Neuronal stem cell (in vitro differentiated cells): ENCODE results near the gene DLG2.
A peak's percentile ranks its signal among the peaks of the same experiment; 100 is the strongest.

Experiments
- DNase-seq: peaks from one replicate; pipeline ENCODE4 v3.0.0-alpha.2; 2013; ENCODE audit warnings: low spot score
- H2AFZ ChIP-seq: one replicate; pipeline ENCODE4 v1.6.1; 2013; ENCODE audit warnings: mild to moderate bottlenecking, low read length, inconsistent platforms
- H2AK5ac ChIP-seq: 2 replicates; pipeline ENCODE4 v1.6.1; 2013; ENCODE audit warnings: low read depth, mild to moderate bottlenecking, inconsistent platforms, low read length, moderate library complexity, mixed read lengths
- H2BK120ac ChIP-seq: 2 replicates; pipeline ENCODE4 v1.6.1; 2013; ENCODE audit warnings: low read depth, mild to moderate bottlenecking, inconsistent platforms, low read length, moderate library complexity, mixed read lengths
- H2BK12ac ChIP-seq: one replicate; pipeline ENCODE4 v1.6.1; 2013; ENCODE audit warnings: low read length, inconsistent platforms
- H2BK15ac ChIP-seq: 2 replicates; pipeline ENCODE4 v1.6.1; 2013; ENCODE audit warnings: mild to moderate bottlenecking, low read length, inconsistent platforms, mixed read lengths
- H2BK5ac ChIP-seq: one replicate; pipeline ENCODE4 v1.6.1; 2013; ENCODE audit warnings: inconsistent platforms, mild to moderate bottlenecking, low read length, moderate library complexity
- H3K14ac ChIP-seq: one replicate; pipeline ENCODE4 v1.6.1; 2013; ENCODE audit warnings: low read length, inconsistent platforms
- H3K18ac ChIP-seq: 2 replicates; pipeline ENCODE4 v1.6.1; 2013; ENCODE audit warnings: low read length, inconsistent platforms
- H3K23ac ChIP-seq: 2 replicates; pipeline ENCODE4 v1.6.1; 2013; ENCODE audit warnings: low read depth, mild to moderate bottlenecking, mixed read lengths, low read length, inconsistent platforms; ENCODE audit not compliant: poor library complexity
- H3K27ac ChIP-seq: replicated peaks from 3 replicates; pipeline ENCODE4 v1.5.1; 2013; ENCODE audit warnings: low read length, inconsistent platforms
- H3K27me3 ChIP-seq, 3 experiments: 2 replicates each; pipeline ENCODE4 v1.6.1; 2013; ENCODE audit warnings: low read length in 3 of 3, mild to moderate bottlenecking in 2 of 3, inconsistent platforms in 1 of 3, low read depth in 1 of 3, mixed read lengths in 1 of 3, moderate library complexity in 1 of 3; ENCODE audit not compliant: control insufficient read depth in 3 of 3, insufficient read depth in 3 of 3
- H3K36me3 ChIP-seq, 2 donors: replicated peaks in 1 of 2; 2 replicates each; pipeline ENCODE4 v1.6.1; 2013; ENCODE audit warnings: low read length in 2 of 2; ENCODE audit not compliant: control insufficient read depth in 2 of 2, insufficient read depth in 2 of 2
- H3K4ac ChIP-seq: 2 replicates; pipeline ENCODE4 v1.6.1; 2013; ENCODE audit warnings: inconsistent platforms, mild to moderate bottlenecking, low read length, moderate library complexity
- H3K4me1 ChIP-seq, 2 donors: 1 replicate in 1 of 2; 2 replicates in 1 of 2; pipeline ENCODE4 v1.6.1; 2013; ENCODE audit warnings: low read length in 2 of 2, low read depth in 1 of 2; ENCODE audit not compliant: control insufficient read depth in 2 of 2, insufficient read depth in 1 of 2
- H3K4me2 ChIP-seq: one replicate; pipeline ENCODE4 v1.6.1; 2013; ENCODE audit warnings: mild to moderate bottlenecking, low read length, inconsistent platforms; ENCODE audit not compliant: insufficient read depth, poor library complexity, severe bottlenecking
- H3K4me3 ChIP-seq, 2 donors: 2 replicates each; pipeline ENCODE4 v1.5.1; 2013; ENCODE audit warnings: low read length in 2 of 2, mild to moderate bottlenecking in 2 of 2, inconsistent platforms in 1 of 2, moderate library complexity in 1 of 2
- H3K79me1 ChIP-seq: one replicate; pipeline ENCODE4 v1.6.1; 2013; ENCODE audit warnings: low read depth, mild to moderate bottlenecking, inconsistent platforms, low read length, moderate library complexity
- H3K9ac ChIP-seq: one replicate; pipeline ENCODE4 v1.6.1; 2013; ENCODE audit warnings: mild to moderate bottlenecking, low read depth, low read length, inconsistent platforms; ENCODE audit not compliant: poor library complexity
- H3K9me3 ChIP-seq, 2 donors: replicated peaks in 1 of 2; 2 replicates each; pipeline versions ENCODE3 to v1.6.1; 2013; ENCODE audit warnings: low read length in 2 of 2, mild to moderate bottlenecking in 2 of 2, inconsistent platforms in 1 of 2, low read depth in 1 of 2, mixed read lengths in 1 of 2, moderate library complexity in 1 of 2; ENCODE audit not compliant: control insufficient read depth in 2 of 2, insufficient read depth in 1 of 2
- H4K8ac ChIP-seq: one replicate; pipeline ENCODE4 v1.6.1; 2013; ENCODE audit warnings: low read depth, mild to moderate bottlenecking, inconsistent platforms, low read length, moderate library complexity
- H4K91ac ChIP-seq: one replicate; pipeline ENCODE4 v1.6.1; 2013; ENCODE audit warnings: low read length, low read depth, mild to moderate bottlenecking, inconsistent platforms; ENCODE audit not compliant: poor library complexity
- WGBS, 2 donors: extraction: QIAGEN DNeasy Blood & Tissue Kit; methylation state at CpG; one replicate each; pipeline ENCODE4 v1.1.7; 2013; ENCODE audit warnings: missing lambda C conversion rate in 2 of 2, mixed read lengths in 1 of 2; ENCODE audit not compliant: insufficient read length in 2 of 2, insufficient replicate concordance in 1 of 2; ENCODE audit errors: extremely low coverage in 2 of 2; 5-methylcytosine and 5-hydroxymethylcytosine counted together

Gene DLG2

GRCh38 chr11:85634747-85635146 lies 7.6 kb upstream of the DLG2 start:
- no peak overlapping the region for H3K18ac ChIP-seq
- H3K4ac ChIP-seq = no peak overlapping the region
- H3K14ac ChIP-seq = no peak overlapping the region
- DNase-seq = no peak
- WGBS, 2 donors = no CpG with 5 or more reads among the region's 3 CpGs
- H4K8ac ChIP-seq = no peak overlapping the region
- H3K4me1 ChIP-seq = peaks cover 0 to 4% of the 10 kb centered on the region in 2 donors
- H3K79me1 ChIP-seq = no peaks in the 10 kb centered on the region
- H2BK5ac ChIP-seq = no peak overlapping the region
- no peak overlapping the region for H2BK12ac ChIP-seq
- H3K36me3 ChIP-seq = peaks cover 2 to 78% of the 10 kb centered on the region in 2 donors
- H2BK120ac ChIP-seq = no peak overlapping the region
- no peak overlapping the region for H3K23ac ChIP-seq
- H3K9ac ChIP-seq = no peak overlapping the region
- H3K4me2 ChIP-seq = no peak overlapping the region
- H2AFZ ChIP-seq = no peak overlapping the region
- no peak overlapping the region for H3K27ac ChIP-seq
- H4K91ac ChIP-seq = no peak overlapping the region
- no peak overlapping the region for H2BK15ac ChIP-seq
- H3K27me3 ChIP-seq = no peaks in the 10 kb centered on the region
- no peak overlapping the region for H3K4me3 ChIP-seq
- no peaks in the 10 kb centered on the region for H3K9me3 ChIP-seq
- H2AK5ac ChIP-seq = no peak overlapping the region

- no peaks in the 10 kb centered on the region for H3K9me3 ChIP-seq
- peak overlapping the region; percentile 63 for H3K4me2 ChIP-seq
- no peak overlapping the region for H2BK15ac ChIP-seq
- H2AK5ac ChIP-seq = no peak overlapping the region
- no peak overlapping the region for H4K8ac ChIP-seq
- no peak overlapping the region for H3K4ac ChIP-seq
- H3K4me1 ChIP-seq = peaks cover 4 to 6% of the 10 kb centered on the region in 2 donors
- H2AFZ ChIP-seq = peak overlapping the region; percentile 97
- H3K36me3 ChIP-seq = peaks cover 0 to 26% of the 10 kb centered on the region in 2 donors
- H3K79me1 ChIP-seq = no peaks in the 10 kb centered on the region
- no peak overlapping the region for H3K9ac ChIP-seq
- no peak for DNase-seq
- H3K14ac ChIP-seq = no peak overlapping the region
- H2BK120ac ChIP-seq = no peak overlapping the region
- H3K23ac ChIP-seq = no peak overlapping the region
- H3K18ac ChIP-seq = no peak overlapping the region
- no CpG with 5 or more reads among the region's 13 CpGs for WGBS, 2 donors
- no peaks in the 10 kb centered on the region for H3K27me3 ChIP-seq
- no peak overlapping the region for H2BK5ac ChIP-seq
- H4K91ac ChIP-seq = no peak overlapping the region
- no peak overlapping the region for H3K27ac ChIP-seq
- peak overlapping the region; percentile 71 to 85 for H3K4me3 ChIP-seq
- H2BK12ac ChIP-seq = no peak overlapping the region
Measured at GRCh38 chr11:85628771-85629341, 1.7 kb upstream of the DLG2 start.

- H3K9ac ChIP-seq = peak within 1 kb of the TSS; percentile 83
- DNase-seq = peak; percentile 94
- no peaks in the 10 kb centered on the region for H3K27me3 ChIP-seq
- H3K14ac ChIP-seq = peak within 1 kb of the TSS; percentile 86
- no CpG with 5 or more reads among the region's 41 CpGs for WGBS, 2 donors
- no peak within 1 kb of the TSS for H2AK5ac ChIP-seq
- peak within 1 kb of the TSS; percentile 79 for H3K4me2 ChIP-seq
- no peaks in the 10 kb centered on the region for H3K79me1 ChIP-seq
- H4K91ac ChIP-seq = no peak within 1 kb of the TSS
- no peak within 1 kb of the TSS for H2BK5ac ChIP-seq
- peak within 1 kb of the TSS; percentile 95 for H3K18ac ChIP-seq
- no peak within 1 kb of the TSS for H4K8ac ChIP-seq
- H2BK120ac ChIP-seq = no peak within 1 kb of the TSS
- H3K4ac ChIP-seq = no peak within 1 kb of the TSS
- no peak within 1 kb of the TSS for H3K23ac ChIP-seq
- H3K4me1 ChIP-seq = peaks cover 4 to 6% of the 10 kb centered on the region in 2 donors
- peak within 1 kb of the TSS; percentile 72 for H3K27ac ChIP-seq
- peak within 1 kb of the TSS; percentile 97 for H2AFZ ChIP-seq
- peaks cover 0 to 22% of the 10 kb centered on the region in 2 donors for H3K36me3 ChIP-seq
- H2BK12ac ChIP-seq = no peak within 1 kb of the TSS
- peak within 1 kb of the TSS; percentile 71 to 86 for H3K4me3 ChIP-seq
- H3K9me3 ChIP-seq = no peaks in the 10 kb centered on the region
- no peak within 1 kb of the TSS for H2BK15ac ChIP-seq
Measured at GRCh38 chr11:85627998-85628770, 1.0 kb upstream of the DLG2 start, which contains the start of gene TMEM126B. Gene TMEM126B (plus strand): TSS chr11:85628593. CDS start chr11:85628608, 15 bp downstream.

GRCh38 chr11:85626496-85626895 lies 648 bp downstream of the DLG2 start:
- H3K4me1 ChIP-seq = peaks cover 4 to 6% of the 10 kb centered on the region in 2 donors
- no peak overlapping the region for H3K9ac ChIP-seq
- no peak overlapping the region for H2BK120ac ChIP-seq
- no peaks in the 10 kb centered on the region for H3K9me3 ChIP-seq
- H3K18ac ChIP-seq = no peak overlapping the region
- no peak overlapping the region for H3K23ac ChIP-seq
- no peak overlapping the region for H2BK5ac ChIP-seq
- peak overlapping the region; percentile 97 for H2AFZ ChIP-seq
- no CpG with 5 or more reads among the region's 2 CpGs for WGBS, 2 donors
- no peaks in the 10 kb centered on the region for H3K27me3 ChIP-seq
- no peak overlapping the region for H4K91ac ChIP-seq
- no peak overlapping the region for H2BK15ac ChIP-seq
- peaks cover 0 to 13% of the 10 kb centered on the region in 2 donors for H3K36me3 ChIP-seq
- no peak overlapping the region for H3K4ac ChIP-seq
- H3K79me1 ChIP-seq = no peaks in the 10 kb centered on the region
- no peak overlapping the region for H4K8ac ChIP-seq
- no peak overlapping the region for H3K27ac ChIP-seq
- H3K4me3 ChIP-seq = peak overlapping the region in 1 of 2 donors; percentile 71
- H3K14ac ChIP-seq = no peak overlapping the region
- no peak overlapping the region for H3K4me2 ChIP-seq
- no peak overlapping the region for H2AK5ac ChIP-seq
- no peak for DNase-seq
- H2BK12ac ChIP-seq = no peak overlapping the region
